ENCODE data around the gene CACNA2D4.

- TF ChIP-seq CTCF (conservative IDR thresholded peaks at IDR 0.05; ENCODE audit: low read depth, low read length) (no peak), EZH2 (IDR thresholded peaks at IDR 0.05; ENCODE audit: low read length, unreplicated experiment) (no peak)
These were observed 120.3 kb downstream of the CACNA2D4 start for GRCh38 chr12:1797991-1798640.
